ENCODE data around the gene R3HDM4.
"Not testable (repeated sequence)": the region's sequence is repeated elsewhere in the genome, so short reads cannot be mapped to it uniquely, and the experiment has no call there.

Gene R3HDM4

GRCh38 chr19:892243-892893, 20.7 kb downstream of the R3HDM4 start:
- DNase-seq (ENCODE audit: low read depth in 2 of 2) = no peak

- DNase-seq (ENCODE audit: low read depth in 2 of 2) = not testable (repeated sequence)
Observed at GRCh38 chr19:891421-892200, 21.4 kb downstream of the R3HDM4 start.

- no peak for DNase-seq (ENCODE audit: low read depth in 2 of 2)
Observed at GRCh38 chr19:890831-891230, 22.2 kb downstream of the R3HDM4 start.

GRCh38 chr19:889662-890295, 23.2 kb downstream of the R3HDM4 start:
- DNase-seq (ENCODE audit: low read depth in 2 of 2) = no peak

GRCh38 chr19:888581-889385, 24.2 kb downstream of the R3HDM4 start:
- peak; percentile 24 to 45 for DNase-seq (ENCODE audit: low read depth in 2 of 2)

GRCh38 chr19:887599-887998, 25.4 kb downstream of the R3HDM4 start:
- no peak for DNase-seq (ENCODE audit: low read depth in 2 of 2)

GRCh38 chr19:887072-887471, 25.9 kb downstream of the R3HDM4 start:
- no peak for DNase-seq (ENCODE audit: low read depth in 2 of 2)

GRCh38 chr19:885536-886224, 27.3 kb downstream of the R3HDM4 start:
- DNase-seq (ENCODE audit: low read depth in 2 of 2) = no peak

- no peak for DNase-seq (ENCODE audit: low read depth in 2 of 2)
Observed at GRCh38 chr19:884420-885211, 28.4 kb downstream of the R3HDM4 start.

GRCh38 chr19:883661-884211, 29.3 kb downstream of the R3HDM4 start:
- DNase-seq (ENCODE audit: low read depth in 2 of 2) = no peak

GRCh38 chr19:882871-883497, 30.0 kb downstream of the R3HDM4 start:
- no peak for DNase-seq (ENCODE audit: low read depth in 2 of 2)

GRCh38 chr19:881385-882071, 31.5 kb downstream of the R3HDM4 start:
- no peak for DNase-seq (ENCODE audit: low read depth in 2 of 2)

GRCh38 chr19:879711-880438, 33.1 kb downstream of the R3HDM4 start:
- no peak for DNase-seq (ENCODE audit: low read depth in 2 of 2)

GRCh38 chr19:878751-879561, 34.1 kb downstream of the R3HDM4 start:
- DNase-seq (ENCODE audit: low read depth in 2 of 2) = not testable (repeated sequence)

- not testable (repeated sequence) for DNase-seq (ENCODE audit: low read depth in 2 of 2)
Observed at GRCh38 chr19:877992-878660, 34.9 kb downstream of the R3HDM4 start.

GRCh38 chr19:876780-877314, 36.2 kb downstream of the R3HDM4 start:
- DNase-seq (ENCODE audit: low read depth in 2 of 2) = no peak

GRCh38 chr19:876089-876488, 36.9 kb downstream of the R3HDM4 start:
- no peak for DNase-seq (ENCODE audit: low read depth in 2 of 2)

Measured in stimulated activated CD8-positive, alpha-beta memory T cell treated with anti-CD3 and anti-CD28 coated beads, Interleukin-2, amount 100 ng/mL, for 1 hour (primary cell).